GM12878 (cell line): ENCODE results near the gene MAGEB17. TPM values are rescaled to one million over a fixed set of nuclear protein-coding genes. Genes with fewer than 3 reads are reported as not detected.

Experiments used
- ATAC-seq: fragments of 200-7000 bp; cut with Tn5 transposase; 3 replicates; pipeline ENCODE4 v1.9.1; 2020; ENCODE audit warnings: mild to moderate bottlenecking, moderate library complexity
- BruUV-seq: library from RNA; stranded (reverse); fragments of 400-500 nt; replicated peaks from 2 replicates; lab custom pipeline; 2021; lab: Mats Ljungman, UMichigan
- CTCF ChIA-PET: fragments of 300-600 bp; sonication (Branson Sonifier 250); formaldehyde crosslinking; extraction: SDS; loops from one replicate; lab custom pipeline; 2021; ENCODE audit warnings: inconsistent platforms; lab: Yijun Ruan, JAX
- POLR2A ChIA-PET: fragments of 350-600 bp; formaldehyde crosslinking; extraction: SDS; loops from one replicate; lab custom pipeline; 2021; ENCODE audit warnings: inconsistent platforms; lab: Charles Lee
- RAD21 ChIA-PET: fragments of 300-600 bp; sonication (Branson Sonifier 250); formaldehyde crosslinking; loops from one replicate; lab custom pipeline; 2023; ENCODE audit warnings: antibody characterized with exemption; ENCODE audit not compliant: unreplicated experiment; lab: Charles Lee
- SMC1A ChIA-PET: fragments of 300-600 bp; sonication (Branson Sonifier 250); formaldehyde crosslinking; loops from one replicate; lab custom pipeline; 2023; ENCODE audit not compliant: unreplicated experiment, uncharacterized antibody; lab: Charles Lee
- DNase-seq: peaks from one replicate; pipeline ENCODE4 v3.0.0-alpha.2; 2011; ENCODE audit warnings: low read depth, low spot score
- FAIRE-seq: peaks from 3 replicates; lab custom pipeline; 2011; peaks lifted over from hg19 to GRCh38; lab: Jason Lieb, UNC
- H2AFZ ChIP-seq: 2 replicates; pipeline ENCODE4 v1.6.0; 2011; ENCODE audit warnings: low read depth, low read length, control low read depth; ENCODE audit not compliant: control insufficient read depth
- H3K27ac ChIP-seq: 2 replicates; pipeline ENCODE4 v1.5.1; 2011; ENCODE audit warnings: control low read depth; ENCODE audit not compliant: control insufficient read depth, insufficient read depth
- H3K27me3 ChIP-seq, 2 experiments: replicated peaks in 1 of 2; 2 replicates each; pipeline versions ENCODE4 v1.6.0 to v1.6.1; 2011; ENCODE audit warnings: low read length in 1 of 2; ENCODE audit not compliant: control insufficient read depth in 2 of 2, insufficient read depth in 2 of 2
- H3K36me3 ChIP-seq, 2 experiments: 2 replicates each; pipeline ENCODE4 v1.5.1; 2011; ENCODE audit warnings: low read length in 1 of 2; ENCODE audit not compliant: control insufficient read depth in 2 of 2, insufficient read depth in 2 of 2
- H3K4me1 ChIP-seq: 2 replicates; pipeline ENCODE4 v1.6.1; 2011; ENCODE audit warnings: mild to moderate bottlenecking, low read length, moderate library complexity, mixed read lengths; ENCODE audit not compliant: control insufficient read depth, insufficient read depth
- H3K4me2 ChIP-seq: 2 replicates; pipeline ENCODE4 v1.6.0; 2011; ENCODE audit warnings: control low read depth; ENCODE audit not compliant: control insufficient read depth, insufficient read depth
- H3K4me3 ChIP-seq: fragments of 200-600 bp; sonication (generic); 2 replicates; pipeline ENCODE4 v1.5.1; 2016
- H3K79me2 ChIP-seq: 2 replicates; pipeline ENCODE4 v1.6.0; 2011; ENCODE audit warnings: low read length; ENCODE audit not compliant: control insufficient read depth, insufficient read depth
- H3K9ac ChIP-seq: 2 replicates; pipeline ENCODE4 v1.8.0; 2011; ENCODE audit warnings: low read length, control low read depth, mixed read lengths; ENCODE audit not compliant: control insufficient read depth, insufficient read depth
- H3K9me3 ChIP-seq: replicated peaks from 3 replicates; pipeline ENCODE4 v1.5.1; 2011; ENCODE audit warnings: mild to moderate bottlenecking, low read length; ENCODE audit not compliant: control insufficient read depth, insufficient read depth
- H4K20me1 ChIP-seq: 2 replicates; pipeline ENCODE4 v1.6.0; 2011; ENCODE audit not compliant: control insufficient read depth, insufficient read depth
- CBX5 ChIP-seq: sonication (generic); IDR thresholded peaks from 2 replicates; pipeline ENCODE4 v1.6.1; 2016; ENCODE audit warnings: low read depth, moderate library complexity, mild to moderate bottlenecking, inconsistent platforms
- EGR1 ChIP-seq, 2 experiments: IDR thresholded peaks; 1 replicate in 1 of 2; 2 replicates in 1 of 2; pipeline ENCODE4 v1.6.1; 2011 to 2012; ENCODE audit warnings: low read depth in 2 of 2, low read length in 2 of 2, borderline replicate concordance in 1 of 2, mild to moderate bottlenecking in 1 of 2, moderate library complexity in 1 of 2
- EZH2 ChIP-seq: IDR thresholded peaks from 2 replicates; pipeline ENCODE4 v1.6.1; 2012; ENCODE audit warnings: low read depth, mild to moderate bottlenecking, control low read depth, inconsistent platforms, low read length, borderline replicate concordance; ENCODE audit not compliant: control insufficient read depth
- RAD51 ChIP-seq: fragments of 450-650 bp; IDR thresholded peaks from 2 replicates; pipeline ENCODE4 v1.6.1; 2016; ENCODE audit warnings: moderate library complexity, mild to moderate bottlenecking, inconsistent platforms
- RUNX3 ChIP-seq: IDR thresholded peaks from 2 replicates; pipeline ENCODE4 v1.6.1; 2012; ENCODE audit warnings: low read length, inconsistent platforms
- TBL1XR1 ChIP-seq: IDR thresholded peaks from 2 replicates; pipeline ENCODE4 v1.6.1; 2012; ENCODE audit warnings: low read depth, low read length, improper control_type of control experiment
- ZZZ3 ChIP-seq: IDR thresholded peaks from 2 replicates; pipeline ENCODE4 v1.6.1; 2011; ENCODE audit warnings: low read depth; ENCODE audit not compliant: control insufficient read depth, insufficient read length
- WGBS: methylation state at CpG from one replicate; pipeline ENCODE4 v1.1.6; 2016; ENCODE audit warnings: low lambda C conversion rate; ENCODE audit not compliant: insufficient replicate concordance, insufficient coverage; ENCODE audit errors: missing lambda C conversion rate; 5-methylcytosine and 5-hydroxymethylcytosine counted together
- in situ Hi-C: fragments of 300-500 bp; cut with MboI; formaldehyde crosslinking; loops from 9 replicates; pipeline ENCODE4 v1.14.3; 2018; ENCODE audit warnings: mixed read lengths
- intact Hi-C: fragments of 100-400 bp; cut with micrococcal nuclease; formaldehyde crosslinking; loops from one replicate; pipeline ENCODE4 v1.14.2; 2022; ENCODE audit not compliant: unreplicated experiment
- polyA plus RNA-seq, 11 experiments: library from polyadenylated mRNA; depleted of rRNA in 4 of 11; unstranded in 6 of 11; stranded (reverse) in 5 of 11; fragments of >200 nt; fragmentation: Nextera tagmentation in 4 of 11; fragmentation: Illumina TruSeq in 1 of 11; extraction: Ambion mirVana in 4 of 11; extraction: Trizol in 1 of 11; gene quantifications; 1 replicate in 1 of 11; 2 replicates in 10 of 11; pipeline versions ENCODE4 v1.2.1 to v1.2.3, GENCODE V29; 2011 to 2016; ENCODE audit warnings: inconsistent platforms in 2 of 11, missing spikeins in 2 of 11, low read depth in 1 of 11
- total RNA-seq, 4 experiments: library from RNA; depleted of rRNA in 3 of 4; stranded (reverse); fragments of >200 nt in 3 of 4; fragmentation: Illumina TruSeq in 1 of 4; extraction: Trizol in 1 of 4; gene quantifications; 2 replicates each; pipeline versions ENCODE4 v1.2.1 to v1.2.3, GENCODE V29; 2013 to 2021
- TF ChIP-seq, protein P1 (sequence below): fragments of 450-650 bp; IDR thresholded peaks from 2 replicates; pipeline ENCODE4 v1.6.1; 2017; ENCODE audit warnings: mild to moderate bottlenecking, moderate library complexity
- TF ChIP-seq, protein P2 (sequence below): fragments of 450-650 bp; IDR thresholded peaks from 2 replicates; pipeline ENCODE4 v1.6.1; 2016; ENCODE audit warnings: mild to moderate bottlenecking

MAGEB17 gene
- total and polyA plus RNA-seq, 10 of the 15 experiments (the other 5 are each of a cell fraction or from before 2014, with no cell fraction given), result 0.05 to 0.21 TPM; not detected in 8

DNA sequence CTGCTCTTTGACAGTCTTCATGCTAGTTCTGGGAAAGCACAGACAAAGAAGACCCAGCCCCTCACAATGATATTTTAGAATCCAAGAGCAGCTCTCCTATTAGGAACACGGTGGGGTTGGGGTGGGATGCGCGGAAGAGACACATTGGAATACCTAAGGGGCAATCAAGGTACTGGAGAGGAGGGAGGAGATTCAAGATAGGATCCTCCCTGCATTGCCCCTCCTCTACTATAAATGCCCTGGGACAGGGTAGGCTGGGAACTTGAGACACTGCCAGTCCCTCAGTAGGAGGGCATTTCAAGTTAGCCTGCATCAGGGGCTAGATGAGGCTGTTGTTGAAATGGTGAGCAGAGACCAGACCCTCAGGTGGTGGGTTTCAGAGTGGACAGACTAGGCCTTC is 5.1 kb downstream of the MAGEB17 start (continued):
- TF ChIP-seq, protein P1, sequence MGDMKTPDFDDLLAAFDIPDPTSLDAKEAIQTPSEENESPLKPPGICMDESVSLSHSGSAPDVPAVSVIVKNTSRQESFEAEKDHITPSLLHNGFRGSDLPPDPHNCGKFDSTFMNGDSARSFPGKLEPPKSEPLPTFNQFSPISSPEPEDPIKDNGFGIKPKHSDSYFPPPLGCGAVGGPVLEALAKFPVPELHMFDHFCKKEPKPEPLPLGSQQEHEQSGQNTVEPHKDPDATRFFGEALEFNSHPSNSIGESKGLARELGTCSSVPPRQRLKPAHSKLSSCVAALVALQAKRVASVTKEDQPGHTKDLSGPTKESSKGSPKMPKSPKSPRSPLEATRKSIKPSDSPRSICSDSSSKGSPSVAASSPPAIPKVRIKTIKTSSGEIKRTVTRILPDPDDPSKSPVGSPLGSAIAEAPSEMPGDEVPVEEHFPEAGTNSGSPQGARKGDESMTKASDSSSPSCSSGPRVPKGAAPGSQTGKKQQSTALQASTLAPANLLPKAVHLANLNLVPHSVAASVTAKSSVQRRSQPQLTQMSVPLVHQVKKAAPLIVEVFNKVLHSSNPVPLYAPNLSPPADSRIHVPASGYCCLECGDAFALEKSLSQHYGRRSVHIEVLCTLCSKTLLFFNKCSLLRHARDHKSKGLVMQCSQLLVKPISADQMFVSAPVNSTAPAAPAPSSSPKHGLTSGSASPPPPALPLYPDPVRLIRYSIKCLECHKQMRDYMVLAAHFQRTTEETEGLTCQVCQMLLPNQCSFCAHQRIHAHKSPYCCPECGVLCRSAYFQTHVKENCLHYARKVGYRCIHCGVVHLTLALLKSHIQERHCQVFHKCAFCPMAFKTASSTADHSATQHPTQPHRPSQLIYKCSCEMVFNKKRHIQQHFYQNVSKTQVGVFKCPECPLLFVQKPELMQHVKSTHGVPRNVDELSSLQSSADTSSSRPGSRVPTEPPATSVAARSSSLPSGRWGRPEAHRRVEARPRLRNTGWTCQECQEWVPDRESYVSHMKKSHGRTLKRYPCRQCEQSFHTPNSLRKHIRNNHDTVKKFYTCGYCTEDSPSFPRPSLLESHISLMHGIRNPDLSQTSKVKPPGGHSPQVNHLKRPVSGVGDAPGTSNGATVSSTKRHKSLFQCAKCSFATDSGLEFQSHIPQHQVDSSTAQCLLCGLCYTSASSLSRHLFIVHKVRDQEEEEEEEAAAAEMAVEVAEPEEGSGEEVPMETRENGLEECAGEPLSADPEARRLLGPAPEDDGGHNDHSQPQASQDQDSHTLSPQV, result no peak

DNA sequence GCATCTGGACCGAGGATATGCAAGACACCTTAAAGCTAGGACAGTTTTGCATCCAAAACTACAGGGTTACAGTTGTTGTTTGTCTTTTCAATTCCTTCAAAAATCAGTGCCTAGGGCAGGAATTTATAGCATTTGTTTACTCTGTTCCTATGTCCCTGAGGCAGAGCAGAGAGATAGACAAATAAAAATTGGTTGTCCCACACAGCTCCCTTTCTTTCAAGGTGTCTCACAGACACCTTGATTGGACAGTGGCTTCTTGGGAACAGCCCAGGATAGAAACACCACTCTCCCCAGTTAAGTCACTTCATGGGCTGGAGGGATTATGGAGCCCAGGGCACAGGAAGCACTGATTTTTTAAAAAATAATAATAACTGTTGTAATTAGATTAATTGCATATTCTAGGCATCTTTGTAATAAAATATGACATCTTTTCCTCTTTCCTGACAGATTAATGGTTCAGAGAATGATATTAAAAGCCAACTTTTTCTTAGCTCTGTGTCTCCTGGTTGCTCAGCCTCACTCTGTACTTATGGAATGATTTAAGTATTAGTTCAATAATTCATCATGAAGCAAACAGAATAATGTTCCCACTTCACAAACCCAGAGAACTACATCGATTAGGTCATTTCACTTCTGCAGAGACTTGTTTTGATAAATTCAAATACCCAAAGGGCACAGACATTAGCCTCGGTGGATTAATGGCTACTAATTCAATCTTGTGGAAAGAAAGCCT is 8.2 kb downstream of the MAGEB17 start:
- WGBS, result 11% methylated on average over 3 of the region's 3 CpGs
- H3K4me3 ChIP-seq, result no peak overlapping the region
- no peaks in the 10 kb centered on the region for H3K27me3 ChIP-seq
- FAIRE-seq (no peak), ATAC-seq (no peak), DNase-seq (no peak)
- ChIA-PET CTCF (no interaction called here), RAD21 (no interaction called here), POLR2A (no interaction called here), SMC1A (no interaction called here)
- no peak overlapping the region for H3K4me2 ChIP-seq
- H3K27ac ChIP-seq, result no peak overlapping the region
- no peaks in the 10 kb centered on the region for H3K4me1 ChIP-seq
- no peaks in the 10 kb centered on the region for H3K9me3 ChIP-seq
- TF ChIP-seq CBX5 (no peak), TBL1XR1 (no peak), EGR1 (IDR thresholded peaks at IDR 0.05; ENCODE audit: borderline replicate concordance in 1 of 2, low read depth in 2 of 2, low read length in 2 of 2) (no peak), ZZZ3 (no peak), RAD51 (no peak), RUNX3 (no peak), EZH2 (no peak)
- TF ChIP-seq, protein P2, sequence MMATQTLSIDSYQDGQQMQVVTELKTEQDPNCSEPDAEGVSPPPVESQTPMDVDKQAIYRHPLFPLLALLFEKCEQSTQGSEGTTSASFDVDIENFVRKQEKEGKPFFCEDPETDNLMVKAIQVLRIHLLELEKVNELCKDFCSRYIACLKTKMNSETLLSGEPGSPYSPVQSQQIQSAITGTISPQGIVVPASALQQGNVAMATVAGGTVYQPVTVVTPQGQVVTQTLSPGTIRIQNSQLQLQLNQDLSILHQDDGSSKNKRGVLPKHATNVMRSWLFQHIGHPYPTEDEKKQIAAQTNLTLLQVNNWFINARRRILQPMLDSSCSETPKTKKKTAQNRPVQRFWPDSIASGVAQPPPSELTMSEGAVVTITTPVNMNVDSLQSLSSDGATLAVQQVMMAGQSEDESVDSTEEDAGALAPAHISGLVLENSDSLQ, result no peak
- H2AFZ ChIP-seq, result no peak overlapping the region
- no peaks in the 10 kb centered on the region for H3K79me2 ChIP-seq
- no peaks in the 10 kb centered on the region for H3K36me3 ChIP-seq
- H3K9ac ChIP-seq, result no peak overlapping the region
- BruUV-seq, result no TSS peak
- intact Hi-C loops (no loop called here), in situ Hi-C loops (no loop called here)
- H4K20me1 ChIP-seq, result no peaks in the 10 kb centered on the region
